Activated effector memory CD4-positive, alpha-beta T cell treated with Interleukin-2 at 50 U/mL for 16 hours (primary cell): Measurements from ENCODE around the gene LIMS2.

Source experiments
- DNase-seq: peaks from one replicate; pipeline ENCODE4 v3.0.0-alpha.2; 2020

LIMS2 gene

GRCh38 chr2:127631997-127632581 is 43.2 kb downstream of the LIMS2 start:
- DNase-seq = no peak

GRCh38 chr2:127631541-127631996 is 43.8 kb downstream of the LIMS2 start:
- DNase-seq = no peak

- no peak for DNase-seq
Observed at GRCh38 chr2:127630864-127631540, 44.3 kb downstream of the LIMS2 start.

GRCh38 chr2:127630096-127630863 is 45.0 kb downstream of the LIMS2 start:
- no peak for DNase-seq

- DNase-seq = no peak
Observed at GRCh38 chr2:127629637-127630036, 45.7 kb downstream of the LIMS2 start.

- DNase-seq = no peak
Observed at GRCh38 chr2:127628767-127629614, 46.3 kb downstream of the LIMS2 start.

- no peak for DNase-seq
Observed at GRCh38 chr2:127627740-127628571, 47.4 kb downstream of the LIMS2 start.

GRCh38 chr2:127626917-127627739 is 48.2 kb downstream of the LIMS2 start:
- DNase-seq = no peak

- no peak for DNase-seq
Observed at GRCh38 chr2:127626175-127626574, 49.2 kb downstream of the LIMS2 start.

GRCh38 chr2:127625572-127625951 is 49.8 kb downstream of the LIMS2 start:
- no peak for DNase-seq

- no peak for DNase-seq
Observed at GRCh38 chr2:127624756-127625571, 50.4 kb downstream of the LIMS2 start.

- DNase-seq = no peak
Observed at GRCh38 chr2:127624320-127624755, 51.0 kb downstream of the LIMS2 start.

GRCh38 chr2:127623388-127624319 is 51.7 kb downstream of the LIMS2 start:
- DNase-seq = no peak

- DNase-seq = no peak
Observed at GRCh38 chr2:127622561-127623387, 52.6 kb downstream of the LIMS2 start.

- no peak for DNase-seq
Observed at GRCh38 chr2:127621981-127622431, 53.3 kb downstream of the LIMS2 start.

GRCh38 chr2:127620866-127621265 is 54.5 kb downstream of the LIMS2 start:
- no peak for DNase-seq

GRCh38 chr2:127619877-127620705 is 55.2 kb downstream of the LIMS2 start:
- DNase-seq = no peak
